ENCODE measurements around the gene ANKS1B.

ANKS1B gene

DNA sequence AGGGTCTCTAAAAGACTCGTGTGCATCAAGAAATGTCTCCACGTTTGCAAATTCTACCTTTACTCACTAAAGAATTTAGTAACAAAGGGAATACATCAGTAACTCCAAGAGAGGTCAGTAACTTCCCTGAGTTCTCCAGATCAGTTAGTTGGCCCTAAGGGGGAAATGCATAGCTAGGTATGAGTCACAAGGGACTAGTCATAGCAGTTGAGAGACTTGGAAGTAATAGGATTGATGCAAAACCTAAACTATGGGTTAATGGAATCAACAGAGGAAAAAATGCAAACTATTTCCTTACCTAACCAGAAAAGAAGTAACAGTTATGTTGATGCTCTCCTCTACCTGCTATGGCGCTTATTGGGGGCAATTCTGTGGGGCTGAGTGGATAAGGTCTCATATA lies 486.0 kb downstream of the ANKS1B start:
- no peak for TF ChIP-seq GATA2 (IDR thresholded peaks at IDR 0.05; ENCODE audit: low read depth, low read length)
- TF ChIP-seq GATA3 (IDR thresholded peaks at IDR 0.05; ENCODE audit: low read depth, low read length), result no peak

GRCh38 chr12:99495799-99496198 lies 488.9 kb downstream of the ANKS1B start:
- TF ChIP-seq GATA2 (IDR thresholded peaks at IDR 0.05; ENCODE audit: low read depth, low read length), result no peak

DNA sequence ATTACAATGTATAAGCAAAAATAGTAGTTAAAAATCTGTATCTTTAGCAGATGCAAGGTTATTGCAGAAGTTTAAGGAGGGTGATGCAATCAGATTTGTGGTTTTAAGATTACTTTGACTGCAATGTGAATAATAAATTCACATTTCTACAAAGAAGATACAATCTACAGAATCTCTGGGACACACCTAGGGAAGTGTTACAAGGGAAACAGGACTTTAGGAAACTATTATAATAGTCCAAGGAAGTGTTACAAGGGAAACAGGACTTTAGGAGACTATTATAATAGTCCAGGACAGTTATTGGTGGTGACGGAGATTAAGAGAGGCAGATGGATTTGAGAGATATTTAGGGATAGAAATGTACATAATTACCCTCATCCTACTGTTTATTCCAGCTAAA lies 491.5 kb downstream of the ANKS1B start:
- no peak for TF ChIP-seq GATA3 (IDR thresholded peaks at IDR 0.05; ENCODE audit: low read depth, low read length)
- TF ChIP-seq GATA2 (IDR thresholded peaks at IDR 0.05; ENCODE audit: low read depth, low read length), result no peak

DNA sequence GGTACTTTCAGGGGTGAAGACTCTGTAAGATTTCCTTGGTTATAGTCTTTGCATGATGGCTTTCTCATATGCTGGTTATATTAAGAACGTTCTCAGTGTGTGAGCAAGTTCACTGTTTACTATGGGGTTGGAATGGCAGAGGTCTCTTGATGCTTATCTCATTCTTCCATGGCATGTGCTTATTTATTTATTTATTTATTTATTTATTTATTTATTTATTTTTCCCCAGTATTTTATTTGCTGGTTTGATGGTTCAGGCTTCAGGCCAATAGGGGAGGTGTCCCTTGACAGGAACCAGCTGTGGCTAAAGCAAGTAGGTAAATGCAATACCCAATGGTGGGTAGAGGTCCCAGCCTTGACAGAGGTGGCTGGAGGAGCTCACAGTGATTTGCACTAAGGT lies 498.5 kb downstream of the ANKS1B start:
- no peak for TF ChIP-seq GATA3 (IDR thresholded peaks at IDR 0.05; ENCODE audit: low read depth, low read length)
- no peak for TF ChIP-seq GATA2 (IDR thresholded peaks at IDR 0.05; ENCODE audit: low read depth, low read length)

GRCh38 chr12:99479149-99479548 lies 505.6 kb downstream of the ANKS1B start:
- no peak for TF ChIP-seq GATA2 (IDR thresholded peaks at IDR 0.05; ENCODE audit: low read depth, low read length)
- no peak for TF ChIP-seq GATA3 (IDR thresholded peaks at IDR 0.05; ENCODE audit: low read depth, low read length)

DNA sequence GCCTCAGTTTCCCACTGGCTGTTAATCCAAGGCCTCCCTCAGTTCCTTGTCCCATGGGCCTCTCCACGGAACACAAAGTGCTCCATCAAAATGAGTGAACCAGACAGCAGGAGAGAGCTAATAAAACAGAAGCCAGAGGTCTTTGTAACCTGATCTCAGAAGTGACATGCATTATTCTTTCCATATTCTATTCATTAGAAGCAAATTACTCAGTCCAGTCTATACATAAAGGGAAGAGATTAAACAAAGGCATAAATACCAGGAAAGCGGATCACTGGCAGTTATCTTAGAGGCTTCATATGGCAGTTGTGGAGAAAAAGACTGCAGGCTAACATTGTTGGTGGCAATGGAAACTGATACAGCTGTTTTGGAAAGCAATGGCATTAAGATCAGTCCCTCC lies 507.8 kb downstream of the ANKS1B start:
- no peak for TF ChIP-seq GATA3 (IDR thresholded peaks at IDR 0.05; ENCODE audit: low read depth, low read length)
- TF ChIP-seq GATA2 (IDR thresholded peaks at IDR 0.05; ENCODE audit: low read depth, low read length), result no peak

- TF ChIP-seq GATA3 (IDR thresholded peaks at IDR 0.05; ENCODE audit: low read depth, low read length) (no peak), GATA2 (IDR thresholded peaks at IDR 0.05; ENCODE audit: low read depth, low read length) (no peak)
Measured at GRCh38 chr12:99455350-99456035, 529.2 kb downstream of the ANKS1B start.

GRCh38 chr12:99454539-99455172 lies 530.1 kb downstream of the ANKS1B start:
- no peak for TF ChIP-seq GATA3 (IDR thresholded peaks at IDR 0.05; ENCODE audit: low read depth, low read length)
- TF ChIP-seq GATA2 (IDR thresholded peaks at IDR 0.05; ENCODE audit: low read depth, low read length), result no peak

- TF ChIP-seq GATA2 (IDR thresholded peaks at IDR 0.05; ENCODE audit: low read depth, low read length) (no peak), GATA3 (IDR thresholded peaks at IDR 0.05; ENCODE audit: low read depth, low read length) (no peak)
Measured at GRCh38 chr12:99453836-99454538, 530.7 kb downstream of the ANKS1B start.

DNA sequence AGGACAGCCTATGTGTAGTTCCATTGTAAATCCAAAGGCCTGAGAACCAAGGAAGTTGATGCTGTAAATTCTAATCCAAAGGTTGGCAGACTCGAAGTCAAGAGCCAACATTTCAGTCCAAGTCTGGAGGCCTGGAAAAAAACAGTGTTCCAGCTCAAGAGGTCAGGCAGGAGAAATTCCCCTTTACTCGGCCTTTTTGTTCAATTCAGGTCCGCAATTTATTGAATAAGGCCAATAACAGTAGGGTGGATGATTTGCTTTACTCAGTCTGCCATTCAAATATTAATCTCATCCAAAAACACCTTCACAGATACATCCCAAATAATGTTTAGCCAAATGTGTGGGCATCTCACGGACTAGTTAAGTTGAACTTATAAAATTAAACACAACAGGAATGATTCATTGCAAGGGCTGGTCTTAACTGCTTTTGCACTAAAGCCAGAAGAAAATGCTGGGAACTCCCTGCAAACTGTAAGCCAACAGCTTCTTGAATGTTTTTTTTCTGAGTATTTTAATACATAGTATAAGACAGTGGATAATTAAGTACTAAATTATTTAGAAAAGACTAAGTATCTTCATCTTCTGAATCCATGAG lies 534.6 kb downstream of the ANKS1B start:
- TF ChIP-seq GATA2 (IDR thresholded peaks at IDR 0.05; ENCODE audit: low read depth, low read length), result no peak
- TF ChIP-seq GATA3 (IDR thresholded peaks at IDR 0.05; ENCODE audit: low read depth, low read length), result no peak

GRCh38 chr12:99444859-99445316 lies 539.8 kb downstream of the ANKS1B start:
- no peak for TF ChIP-seq GATA2 (IDR thresholded peaks at IDR 0.05; ENCODE audit: low read depth, low read length)
- no peak for TF ChIP-seq GATA3 (IDR thresholded peaks at IDR 0.05; ENCODE audit: low read depth, low read length)

DNA sequence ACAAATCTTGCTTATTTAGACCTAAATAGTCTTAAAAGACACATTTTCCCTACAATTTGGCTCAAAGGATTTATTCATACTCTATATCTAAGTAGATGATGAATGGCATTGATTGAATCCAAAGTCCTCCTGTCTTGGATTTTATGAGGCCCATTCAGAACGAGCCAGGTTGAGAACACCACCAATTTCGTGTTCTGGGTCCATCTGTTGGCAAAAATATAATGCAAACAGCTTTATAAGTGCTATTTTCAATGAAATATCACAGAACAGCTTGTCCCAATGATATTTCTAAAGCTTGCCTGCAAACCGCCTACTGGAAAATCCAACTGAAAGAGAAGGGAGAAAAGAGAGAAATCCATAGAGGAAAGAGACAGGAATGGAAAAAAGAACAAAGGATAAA lies 542.0 kb downstream of the ANKS1B start:
- no peak for TF ChIP-seq GATA2 (IDR thresholded peaks at IDR 0.05; ENCODE audit: low read depth, low read length)
- no peak for TF ChIP-seq GATA3 (IDR thresholded peaks at IDR 0.05; ENCODE audit: low read depth, low read length)

DNA sequence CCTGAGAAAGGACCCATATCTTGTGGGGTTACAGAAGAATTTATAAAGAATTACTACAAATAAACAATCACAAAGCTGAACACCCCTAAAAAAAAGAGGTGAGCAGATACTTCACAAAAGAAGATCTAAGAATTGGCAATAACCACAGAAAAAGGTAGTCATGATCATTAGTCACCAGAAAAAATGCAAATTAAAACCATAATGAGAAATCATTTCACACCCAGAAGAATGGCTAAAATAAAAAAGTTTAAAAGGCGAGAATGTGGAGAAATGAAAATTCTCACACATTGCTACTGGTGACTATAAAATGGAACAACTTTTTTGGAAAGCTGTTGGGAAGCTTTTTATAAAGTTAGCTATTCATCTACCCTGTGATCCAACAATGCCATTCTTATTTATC lies 545.3 kb downstream of the ANKS1B start:
- TF ChIP-seq GATA3 (IDR thresholded peaks at IDR 0.05; ENCODE audit: low read depth, low read length) (no peak), GATA2 (IDR thresholded peaks at IDR 0.05; ENCODE audit: low read depth, low read length) (no peak)

- TF ChIP-seq GATA3 (IDR thresholded peaks at IDR 0.05; ENCODE audit: low read depth, low read length) (no peak), GATA2 (IDR thresholded peaks at IDR 0.05; ENCODE audit: low read depth, low read length) (no peak)
Measured at GRCh38 chr12:99436584-99436983, 548.2 kb downstream of the ANKS1B start.

Measured in SH-SY5Y (cell line).